Measurements from ENCODE around the gene CFAP210. TPM values are rescaled to one million over a fixed set of nuclear protein-coding genes. Genes with fewer than 3 reads are reported as not detected.

CFAP210 gene
- total RNA-seq, 4 donors from 2014 or later = 0.24 to 0.46 TPM; not detected in 2

DNA sequence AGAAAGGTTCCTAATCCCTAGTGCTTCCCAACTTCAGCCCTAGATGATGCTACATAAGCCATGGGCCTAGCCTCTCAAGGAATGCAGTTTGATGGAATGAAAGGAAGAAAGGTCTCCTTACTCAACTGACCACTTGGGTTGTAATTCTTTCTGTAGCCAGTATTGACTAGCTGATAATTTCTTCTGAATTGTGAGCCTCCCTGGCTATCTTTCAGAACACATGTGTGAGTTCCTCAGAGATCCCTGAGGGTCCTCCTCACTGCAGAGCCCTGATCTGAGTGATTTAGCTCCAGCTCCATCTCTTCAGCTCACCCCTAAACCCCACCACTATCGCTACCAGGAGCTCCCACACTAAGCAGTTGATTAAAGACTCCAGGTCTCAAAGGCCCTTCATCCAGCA is 31.5 kb downstream of the CFAP210 start:
- no peak for DNase-seq (ENCODE audit: low spot score)
- no peak for ATAC-seq (ENCODE audit: low FRiP score)
- TF ChIP-seq, protein P1, sequence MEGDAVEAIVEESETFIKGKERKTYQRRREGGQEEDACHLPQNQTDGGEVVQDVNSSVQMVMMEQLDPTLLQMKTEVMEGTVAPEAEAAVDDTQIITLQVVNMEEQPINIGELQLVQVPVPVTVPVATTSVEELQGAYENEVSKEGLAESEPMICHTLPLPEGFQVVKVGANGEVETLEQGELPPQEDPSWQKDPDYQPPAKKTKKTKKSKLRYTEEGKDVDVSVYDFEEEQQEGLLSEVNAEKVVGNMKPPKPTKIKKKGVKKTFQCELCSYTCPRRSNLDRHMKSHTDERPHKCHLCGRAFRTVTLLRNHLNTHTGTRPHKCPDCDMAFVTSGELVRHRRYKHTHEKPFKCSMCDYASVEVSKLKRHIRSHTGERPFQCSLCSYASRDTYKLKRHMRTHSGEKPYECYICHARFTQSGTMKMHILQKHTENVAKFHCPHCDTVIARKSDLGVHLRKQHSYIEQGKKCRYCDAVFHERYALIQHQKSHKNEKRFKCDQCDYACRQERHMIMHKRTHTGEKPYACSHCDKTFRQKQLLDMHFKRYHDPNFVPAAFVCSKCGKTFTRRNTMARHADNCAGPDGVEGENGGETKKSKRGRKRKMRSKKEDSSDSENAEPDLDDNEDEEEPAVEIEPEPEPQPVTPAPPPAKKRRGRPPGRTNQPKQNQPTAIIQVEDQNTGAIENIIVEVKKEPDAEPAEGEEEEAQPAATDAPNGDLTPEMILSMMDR (IDR thresholded peaks at IDR 0.05) = no peak

DNA sequence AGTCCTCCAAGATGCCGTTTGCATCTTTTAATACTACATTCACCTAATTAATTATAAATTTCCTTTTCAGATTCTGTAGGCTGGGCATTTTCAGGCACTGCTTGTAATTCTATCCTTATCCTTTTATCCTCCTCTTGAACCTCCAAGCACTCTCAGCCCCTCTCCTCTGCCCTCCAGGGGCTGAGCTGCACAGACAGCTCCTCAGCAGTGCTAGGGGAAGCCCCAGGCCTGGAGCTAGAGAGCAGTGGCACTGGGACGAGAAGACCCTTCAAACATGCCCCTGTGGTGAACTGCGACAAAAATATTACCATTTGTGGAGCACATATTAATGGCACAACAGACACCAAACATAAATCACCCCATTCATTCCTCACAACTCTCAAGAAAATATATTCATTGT is 32.9 kb downstream of the CFAP210 start:
- ATAC-seq (ENCODE audit: low FRiP score) = no peak
- TF ChIP-seq, protein P1 (IDR thresholded peaks at IDR 0.05) = no peak
- DNase-seq (ENCODE audit: low spot score) = no peak

- TF ChIP-seq, protein P1 (IDR thresholded peaks at IDR 0.05) = no peak
- no peak for ATAC-seq (ENCODE audit: low FRiP score)
- no peak for DNase-seq (ENCODE audit: low spot score)
These were observed 34.9 kb downstream of the CFAP210 start for GRCh38 chr2:169659320-169659719.

GRCh38 chr2:169658877-169659276 is 35.3 kb downstream of the CFAP210 start:
- no peak for DNase-seq (ENCODE audit: low spot score)
- no peak for ATAC-seq (ENCODE audit: low FRiP score)
- TF ChIP-seq, protein P1 (IDR thresholded peaks at IDR 0.05) = no peak

DNA sequence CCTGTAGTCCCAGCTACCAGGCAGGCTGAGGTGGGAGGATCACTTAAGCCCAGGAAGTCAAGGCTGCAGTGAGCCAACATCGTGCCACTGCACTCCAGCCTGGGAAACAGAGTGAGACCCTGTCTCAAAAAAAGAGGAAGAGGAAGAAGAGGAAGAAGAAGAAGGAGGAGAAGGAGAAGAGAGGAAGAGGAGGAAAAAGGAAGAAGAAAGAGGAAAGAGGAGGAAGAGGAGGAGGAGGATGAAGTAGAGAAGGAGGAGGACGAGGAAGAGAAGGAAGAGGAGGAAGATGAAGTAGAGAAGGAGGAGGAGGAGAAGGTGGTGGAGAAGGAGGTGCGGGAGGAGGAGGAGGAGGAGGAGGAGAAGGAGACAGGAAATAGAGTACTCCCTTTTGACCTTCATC is 38.0 kb downstream of the CFAP210 start:
- no peak for DNase-seq (ENCODE audit: low spot score)
- ATAC-seq (ENCODE audit: low FRiP score) = no peak
- TF ChIP-seq, protein P1 (IDR thresholded peaks at IDR 0.05) = no peak

DNA sequence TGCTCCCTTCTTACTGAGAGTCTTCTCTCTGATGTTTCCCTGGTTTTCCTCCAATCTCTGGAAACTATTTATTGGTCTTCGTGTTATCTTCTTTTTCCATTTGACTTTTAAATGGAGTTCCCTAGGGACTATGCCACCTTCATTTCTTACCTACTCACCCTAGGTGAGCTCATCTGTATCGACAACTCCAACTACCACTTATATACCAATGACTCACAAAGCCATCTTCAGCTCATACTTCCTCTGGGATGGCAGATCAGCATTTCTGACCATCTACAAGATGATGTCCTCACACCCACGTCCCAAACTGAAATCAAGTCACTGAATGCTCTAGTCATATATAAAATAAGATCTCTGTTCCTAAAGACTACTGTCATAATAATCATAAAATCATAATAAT is 40.6 kb downstream of the CFAP210 start:
- ATAC-seq (ENCODE audit: low FRiP score) = no peak
- no peak for DNase-seq (ENCODE audit: low spot score)
- TF ChIP-seq, protein P1 (IDR thresholded peaks at IDR 0.05) = no peak

DNA sequence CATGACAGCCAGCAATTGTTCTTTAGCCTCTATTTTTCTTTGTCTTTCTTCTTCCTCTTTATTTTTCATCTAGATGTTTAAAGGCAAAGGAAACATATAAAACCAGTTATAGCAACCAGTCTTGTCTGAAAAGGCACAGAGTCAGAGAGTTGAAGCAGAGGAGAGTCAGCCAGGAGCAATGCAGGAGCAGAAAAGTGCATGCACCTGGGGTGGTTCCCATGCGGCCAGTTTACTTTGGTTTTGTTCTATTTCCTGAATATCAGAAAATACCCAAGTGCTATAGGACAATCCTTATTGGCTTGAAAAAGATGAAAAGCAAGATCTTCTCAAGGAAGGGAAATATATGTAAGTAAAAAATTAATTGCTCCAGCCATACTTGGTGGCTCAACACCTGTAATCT is 44.9 kb downstream of the CFAP210 start:
- DNase-seq (ENCODE audit: low spot score) (no peak), ATAC-seq (ENCODE audit: low FRiP score) (no peak)
- TF ChIP-seq, protein P1 (IDR thresholded peaks at IDR 0.05) = no peak

Data from omental fat pad (tissue), 4 donors.